Fibroblast of gingiva (primary cell): Measurements from ENCODE around the gene FCHO2.

Experiments used
- DNase-seq: peaks from one replicate; pipeline ENCODE4 v3.0.0-alpha.2; 2011; ENCODE audit warnings: low read depth

Gene FCHO2

GRCh38 chr5:73135021-73135420 is 179.2 kb downstream of the FCHO2 start:
- no peak for DNase-seq

GRCh38 chr5:73135429-73136054 is 179.7 kb downstream of the FCHO2 start:
- no peak for DNase-seq

GRCh38 chr5:73136055-73136562 is 180.3 kb downstream of the FCHO2 start:
- no peak for DNase-seq

GRCh38 chr5:73137563-73138530 is 182.0 kb downstream of the FCHO2 start:
- DNase-seq: no peak

GRCh38 chr5:73139485-73139884 is 183.6 kb downstream of the FCHO2 start:
- no peak for DNase-seq
